Epidermal melanocyte (primary cell): ENCODE results near the gene SORCS1.

ENCODE experiments used
- DNase-seq: peaks from one replicate; pipeline ENCODE4 v3.0.0; 2011; ENCODE audit warnings: low spot score; ENCODE audit not compliant: insufficient read length

SORCS1 gene

DNA sequence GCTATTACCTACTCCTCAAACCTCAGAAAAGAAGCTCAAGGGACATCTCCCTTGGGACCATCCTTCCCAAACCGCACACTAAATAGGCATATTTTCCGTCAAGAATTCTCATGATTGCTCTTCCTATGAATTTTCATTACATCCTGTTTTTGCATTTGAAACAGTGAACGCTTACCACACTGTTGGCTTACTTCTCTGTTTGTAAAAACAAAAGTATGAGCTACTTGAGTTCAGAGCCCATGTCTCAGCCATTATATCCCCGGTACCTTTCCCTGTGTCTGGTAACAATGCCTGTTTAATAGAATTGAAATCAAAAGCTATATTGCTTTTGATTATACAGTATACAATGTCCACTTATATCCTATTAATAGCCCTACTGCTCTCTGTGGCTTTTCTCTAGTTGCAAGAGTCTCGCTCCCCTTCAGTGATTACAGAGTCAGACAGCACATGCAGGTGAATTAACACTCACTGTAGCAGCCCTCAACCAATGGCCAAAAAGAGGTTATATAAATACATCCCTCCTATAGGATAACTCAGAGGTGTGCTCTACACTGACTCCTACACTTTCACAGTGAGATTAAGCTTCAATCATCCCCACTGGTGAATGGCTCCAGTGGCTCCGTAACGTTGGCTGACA is 264.4 kb downstream of the SORCS1 start:
- no peak for DNase-seq

DNA sequence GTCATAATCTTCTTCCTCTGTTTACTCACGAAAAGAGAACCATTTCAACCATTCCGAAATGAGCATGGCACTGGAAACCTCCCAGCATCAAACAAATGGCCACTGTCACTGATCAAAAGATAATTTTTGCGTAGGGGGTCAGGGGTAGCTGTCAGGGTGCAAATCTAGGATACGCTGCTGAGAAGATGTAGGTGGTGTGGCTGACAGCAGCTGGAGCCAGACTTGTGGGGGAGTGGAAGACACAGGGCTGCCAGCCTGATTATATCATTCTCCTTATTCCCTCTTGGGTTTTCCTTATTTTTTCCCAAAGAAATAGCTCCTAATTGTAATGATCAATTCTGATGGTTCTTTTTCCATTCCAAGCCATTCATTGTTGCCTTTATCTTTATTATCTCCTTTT is 266.1 kb downstream of the SORCS1 start:
- DNase-seq, result no peak

DNA sequence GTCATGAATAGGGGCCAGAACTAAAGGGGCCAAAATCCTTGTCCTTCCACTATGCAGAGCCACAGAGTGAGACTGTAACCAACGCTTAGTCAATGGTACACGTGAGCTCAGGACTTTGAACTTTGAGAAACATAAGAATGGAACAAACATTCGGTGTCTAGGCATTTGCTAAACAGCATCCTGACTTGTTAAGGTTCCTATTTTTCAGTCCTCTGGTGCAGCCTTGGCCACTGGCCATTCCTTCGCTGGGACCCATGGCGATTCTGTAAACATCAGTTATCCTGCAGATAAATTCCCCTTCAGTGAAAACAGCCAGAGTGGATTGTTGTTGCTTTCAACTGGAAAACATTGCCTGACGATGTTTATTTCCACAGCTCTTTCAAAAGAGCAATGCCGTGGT is 266.8 kb downstream of the SORCS1 start:
- DNase-seq, result no peak

DNA sequence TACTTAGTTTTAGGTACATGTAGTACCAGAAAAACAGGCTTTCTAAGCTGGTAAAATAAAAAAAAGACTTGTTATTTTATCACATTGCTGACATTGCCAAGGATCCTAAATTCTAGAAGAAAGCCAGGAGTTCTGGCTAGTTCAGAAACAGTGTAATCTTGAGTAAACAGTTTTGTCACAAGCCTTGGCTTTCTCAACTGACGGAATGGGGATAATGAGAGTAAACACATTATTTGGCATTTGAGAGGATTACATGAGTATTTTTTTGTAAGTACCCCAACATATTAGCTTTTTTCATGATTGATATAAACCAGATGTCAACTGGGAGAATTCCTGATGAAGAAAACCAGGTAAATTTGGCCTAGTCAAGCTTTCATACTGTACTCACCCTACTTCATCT is 269.8 kb downstream of the SORCS1 start:
- no peak for DNase-seq

DNA sequence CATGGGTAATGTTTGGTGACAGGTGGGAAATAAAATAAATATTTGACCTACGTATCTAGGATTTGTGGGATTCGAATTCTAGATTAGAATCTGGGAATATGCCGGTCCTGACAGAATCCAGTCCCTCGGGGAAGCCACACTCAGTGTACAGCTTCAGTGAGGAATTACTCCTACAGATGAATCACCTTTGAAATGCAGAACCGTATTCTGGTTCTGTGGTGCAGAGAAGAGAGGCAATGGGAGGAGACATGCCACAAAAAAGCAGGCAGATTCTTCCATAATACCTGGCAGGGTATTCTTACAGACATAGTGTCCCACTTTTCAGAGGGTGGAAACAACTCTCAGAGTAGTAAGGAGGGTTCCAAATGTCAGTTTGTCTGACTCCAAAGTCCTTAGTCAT is 286.9 kb downstream of the SORCS1 start:
- DNase-seq, result no peak

DNA sequence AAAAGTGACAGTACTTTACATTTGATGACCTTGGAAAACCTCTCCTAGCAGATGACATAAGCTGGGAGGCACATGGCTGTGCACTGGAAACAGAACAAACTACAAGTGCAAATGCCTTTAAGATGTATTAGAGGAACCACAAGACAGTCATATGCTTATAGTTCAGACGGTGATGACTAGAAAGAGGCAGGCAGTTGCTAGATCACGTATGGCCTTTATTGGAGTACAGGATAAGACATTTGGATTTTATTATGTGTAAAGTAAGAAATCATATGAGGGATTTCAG is 290.0 kb downstream of the SORCS1 start:
- DNase-seq, result no peak

DNA sequence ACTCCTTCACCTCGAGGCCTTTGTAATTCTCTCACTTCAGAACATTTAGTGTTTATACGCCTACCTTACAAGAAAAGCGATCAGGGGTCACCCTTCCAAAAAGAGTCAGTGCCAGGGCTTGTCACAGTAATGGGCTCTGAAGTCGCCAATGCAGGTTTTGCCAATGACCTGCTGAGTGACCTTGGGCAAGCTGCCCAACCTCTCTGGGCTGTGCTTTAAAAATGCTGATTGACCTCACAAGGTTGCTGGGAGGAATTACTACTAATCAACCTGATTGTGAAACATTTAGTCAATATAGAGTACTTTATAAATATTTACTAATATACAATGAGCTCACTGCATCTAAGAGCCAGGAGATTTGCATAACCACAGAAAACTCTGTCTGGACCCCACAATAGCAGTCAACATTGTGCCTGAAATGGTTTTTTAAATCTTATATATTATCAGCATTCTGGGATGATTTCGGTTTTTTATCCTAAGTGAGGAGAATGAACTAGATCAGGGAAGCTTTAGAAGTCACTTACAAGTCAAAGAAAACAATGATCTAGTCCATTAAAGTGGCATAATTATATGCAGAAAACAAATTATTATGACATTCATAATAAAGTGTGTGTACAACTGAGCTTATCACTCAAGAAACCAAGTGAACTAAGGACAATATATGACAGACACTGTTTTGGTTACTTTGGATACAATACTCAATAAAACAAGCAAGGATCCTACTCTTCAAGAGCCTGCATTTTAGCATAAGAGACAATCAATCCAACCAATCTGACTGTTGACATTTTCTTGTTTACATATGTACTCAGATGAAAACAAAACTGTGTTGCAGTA is 290.5 kb downstream of the SORCS1 start:
- DNase-seq, result no peak

DNA sequence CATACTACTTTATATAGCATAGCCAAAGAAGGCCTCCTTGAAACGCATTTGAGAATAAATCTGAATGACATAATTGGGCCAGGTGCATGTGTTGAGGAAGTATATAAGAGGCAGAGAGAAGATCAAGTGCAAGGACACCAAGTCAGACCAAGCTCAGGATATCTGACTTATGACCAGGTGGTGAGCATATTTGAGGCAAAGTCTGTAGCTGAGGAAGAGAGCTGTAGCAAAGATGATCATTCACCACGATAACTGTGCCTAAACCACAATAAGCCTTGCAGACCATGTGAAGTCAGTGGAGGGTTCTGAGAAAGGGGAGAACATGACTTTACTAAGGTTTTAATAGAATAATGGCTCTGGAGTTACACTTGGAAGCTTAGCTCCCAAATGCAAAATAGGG is 292.3 kb downstream of the SORCS1 start:
- no peak for DNase-seq

DNA sequence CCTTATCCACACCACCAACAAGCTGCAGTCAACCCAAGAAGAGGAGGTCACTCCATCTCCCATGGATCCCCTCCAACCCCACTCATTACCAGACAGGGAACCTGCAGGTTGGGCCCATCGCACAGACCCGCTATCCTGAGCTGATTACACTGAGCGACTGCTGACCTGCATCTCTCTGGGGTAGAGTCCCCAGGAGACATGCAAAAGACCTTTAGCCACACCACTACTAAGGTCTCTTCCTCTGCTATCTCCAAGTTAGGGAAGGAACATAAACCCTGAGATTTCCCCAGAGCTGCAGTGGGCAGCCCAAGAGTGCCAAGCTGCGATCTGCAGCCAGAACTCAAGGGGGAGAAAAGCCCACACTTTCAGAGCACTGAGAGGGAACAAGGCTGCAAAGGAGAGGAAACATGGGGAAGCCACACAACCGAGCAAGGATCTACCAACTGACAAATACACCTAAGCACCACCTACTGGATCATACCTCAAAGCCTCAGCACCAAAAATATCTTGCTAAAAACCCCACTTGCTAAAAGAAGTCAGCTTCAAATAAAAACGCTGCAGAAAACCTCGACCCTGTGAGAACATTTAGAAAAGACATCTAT is 298.2 kb downstream of the SORCS1 start:
- DNase-seq, result no peak

DNA sequence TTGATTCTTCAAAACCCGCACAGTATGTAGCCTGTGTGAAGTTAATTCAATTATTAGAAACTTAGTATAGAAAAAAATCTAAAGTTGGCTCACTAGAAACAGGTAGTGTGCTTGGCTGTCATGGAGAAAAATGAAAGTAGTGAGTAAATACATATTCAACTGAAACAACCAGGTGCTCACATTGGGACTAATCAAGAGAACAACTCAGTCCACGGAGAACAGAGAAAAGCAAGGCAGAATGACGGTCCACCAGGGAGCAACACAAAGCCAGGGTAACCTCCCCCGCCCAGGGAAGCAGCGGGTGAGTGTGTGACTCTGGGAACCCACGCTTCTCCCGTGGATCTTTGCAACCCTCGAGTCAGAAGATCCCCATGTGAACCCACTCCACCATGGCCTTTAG is 300.5 kb downstream of the SORCS1 start:
- no peak for DNase-seq

DNA sequence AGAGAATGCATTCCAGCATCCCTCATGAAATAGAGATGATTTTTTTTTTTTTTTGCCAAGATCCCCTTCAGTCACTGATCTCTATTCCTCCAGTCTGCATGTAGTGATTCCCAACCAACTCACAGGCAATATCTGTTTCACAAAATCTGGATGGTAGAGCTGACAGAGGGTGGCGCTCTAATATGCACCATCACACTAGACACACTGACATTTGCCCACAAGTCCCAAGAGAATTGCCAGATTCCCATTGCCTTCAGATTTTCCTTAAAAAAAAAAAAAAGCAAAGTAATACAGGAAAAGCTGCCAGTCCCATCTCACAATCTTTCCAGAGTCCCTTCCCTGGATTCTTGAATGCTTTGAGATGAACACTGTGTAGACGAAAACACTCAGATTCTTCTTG is 301.0 kb downstream of the SORCS1 start:
- no peak for DNase-seq

DNA sequence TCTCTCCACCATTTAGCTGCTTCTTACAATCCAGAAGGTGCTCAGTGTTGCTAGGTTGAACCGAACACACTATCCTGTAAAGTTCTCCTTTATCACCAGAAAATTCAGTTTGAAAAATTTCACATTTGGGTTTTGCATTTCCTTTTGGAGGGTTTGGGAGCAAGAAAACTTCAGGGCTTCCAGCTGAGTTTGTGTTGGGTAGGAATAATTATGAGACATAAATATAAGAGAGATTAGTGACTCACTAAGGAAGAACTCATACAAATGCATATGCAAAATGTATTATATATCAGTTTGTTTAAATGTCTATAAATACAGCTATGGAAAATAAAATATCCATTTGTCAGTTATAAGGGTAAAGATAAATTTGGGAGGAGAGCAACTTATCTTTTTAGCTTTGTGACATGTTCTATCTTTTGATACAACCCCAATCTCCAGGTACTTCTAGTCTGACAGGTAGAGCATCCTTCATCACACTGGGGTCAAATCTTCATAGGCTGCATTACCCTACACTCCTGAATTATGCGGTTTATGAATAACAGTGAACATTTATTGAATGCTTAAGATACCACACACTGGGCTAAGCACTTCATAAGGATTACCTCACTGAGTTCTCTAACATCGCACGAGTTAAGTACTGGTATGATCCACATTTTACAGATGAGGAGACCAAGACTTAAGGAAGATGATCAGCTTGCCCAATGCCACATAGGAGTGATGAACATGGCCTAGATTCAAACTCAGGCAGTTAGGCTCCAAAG is 304.4 kb downstream of the SORCS1 start:
- no peak for DNase-seq

DNA sequence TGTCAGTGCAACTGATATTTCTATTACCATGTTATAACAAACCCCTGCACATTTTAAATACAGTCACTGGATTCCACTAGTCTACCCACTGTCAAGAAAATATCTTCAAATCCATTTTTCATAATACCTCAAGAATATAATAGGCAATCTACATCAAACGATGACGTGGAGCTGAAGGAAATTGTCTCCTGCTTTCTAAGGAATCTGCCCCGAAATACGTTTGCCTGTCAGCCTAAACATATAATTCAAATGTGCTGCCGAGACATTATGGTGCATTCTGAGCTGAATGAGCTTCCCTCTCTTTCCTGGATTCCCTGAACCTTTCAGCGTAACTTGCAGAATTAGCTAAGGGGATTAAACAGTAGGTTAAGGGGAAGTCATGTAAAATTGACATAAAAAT is 306.8 kb downstream of the SORCS1 start:
- no peak for DNase-seq

DNA sequence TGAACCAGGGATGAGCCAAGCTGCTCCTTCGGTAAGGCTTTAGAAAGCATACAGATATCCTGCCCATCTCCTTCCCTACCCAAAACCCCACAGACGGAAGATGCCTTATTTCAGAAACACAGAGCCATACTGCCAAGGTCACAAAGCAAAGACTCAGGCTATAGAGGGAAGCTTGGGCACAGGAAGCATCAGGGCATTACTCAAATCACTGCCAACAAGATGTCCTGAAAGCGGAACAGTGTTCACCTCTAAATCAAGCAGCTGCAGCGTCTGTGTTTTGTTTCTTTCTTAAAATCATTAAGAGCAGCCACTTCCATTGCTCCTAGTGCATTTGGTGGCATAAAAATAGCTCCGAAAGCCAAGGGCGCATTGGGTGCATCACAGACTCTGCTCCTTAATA is 307.3 kb downstream of the SORCS1 start:
- DNase-seq, result no peak

DNA sequence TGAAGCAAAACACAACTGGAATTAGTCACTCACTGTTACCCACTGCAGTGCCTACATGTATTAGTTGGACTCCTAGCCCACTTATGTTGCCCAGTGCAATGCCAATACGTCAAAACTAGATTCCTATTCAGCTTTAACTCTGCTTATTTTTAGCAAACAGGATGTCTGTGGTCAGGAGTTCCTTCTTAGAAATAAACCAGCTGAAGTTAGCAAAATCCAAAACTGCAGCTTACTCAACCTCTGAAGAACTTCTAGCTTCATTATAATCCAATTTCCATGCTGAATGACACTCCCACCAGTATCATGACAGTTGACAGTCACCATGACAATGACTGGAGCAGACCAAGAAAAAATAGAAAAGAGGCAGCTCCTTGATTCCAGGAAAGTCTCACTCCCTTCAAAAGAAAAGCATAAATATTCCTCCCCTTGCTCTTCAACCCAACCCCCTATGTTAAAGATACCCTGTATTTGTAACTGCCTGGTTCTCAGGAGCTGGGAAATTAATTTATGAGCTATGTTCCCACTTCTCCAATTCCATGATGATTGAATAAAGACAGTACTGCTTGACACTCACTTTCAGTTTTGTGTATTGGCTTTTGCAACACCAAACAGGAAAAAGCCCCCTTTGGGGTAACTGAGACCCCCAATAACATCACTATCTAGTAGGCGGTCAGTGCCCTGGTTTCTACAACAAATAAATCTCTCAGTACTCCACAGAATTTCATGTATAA is 327.4 kb downstream of the SORCS1 start:
- no peak for DNase-seq

DNA sequence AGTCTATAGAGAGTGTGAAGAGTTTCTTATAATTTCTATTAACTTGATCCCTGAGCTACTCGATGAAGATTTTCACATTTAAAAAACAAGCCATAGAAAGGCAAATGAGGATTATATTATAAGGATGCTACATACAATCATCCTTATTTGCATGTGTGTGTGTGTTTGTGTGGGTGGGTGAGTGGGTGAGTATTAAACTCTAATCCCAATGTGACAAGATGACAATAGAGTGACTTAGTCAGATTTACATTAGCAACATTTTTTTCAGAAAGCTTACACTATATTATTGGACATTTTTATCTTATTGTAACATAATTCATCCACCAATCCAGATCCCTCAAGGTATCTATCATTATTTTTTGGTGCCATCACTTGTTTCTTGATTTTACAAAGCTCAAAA is 331.7 kb downstream of the SORCS1 start:
- DNase-seq, result no peak

DNA sequence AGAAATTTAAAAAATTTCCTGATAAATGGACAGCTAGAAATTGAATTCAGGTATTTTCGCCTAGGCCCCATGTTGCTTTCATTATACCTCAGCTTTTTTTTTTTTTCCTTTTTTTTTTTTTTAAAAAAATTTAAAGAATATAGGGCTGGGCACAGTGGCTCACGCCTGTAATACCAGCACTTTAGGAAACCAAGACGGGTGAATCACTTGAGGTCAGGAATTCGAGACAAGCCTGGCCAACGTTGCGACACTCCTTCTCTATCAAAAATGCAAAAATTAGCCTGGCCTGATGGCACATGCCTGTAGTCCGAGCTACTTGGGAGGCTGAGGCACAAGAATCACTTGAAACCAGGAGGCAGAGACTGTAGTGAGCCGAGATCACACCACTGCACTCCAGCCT is 334.0 kb downstream of the SORCS1 start:
- DNase-seq, result no peak

DNA sequence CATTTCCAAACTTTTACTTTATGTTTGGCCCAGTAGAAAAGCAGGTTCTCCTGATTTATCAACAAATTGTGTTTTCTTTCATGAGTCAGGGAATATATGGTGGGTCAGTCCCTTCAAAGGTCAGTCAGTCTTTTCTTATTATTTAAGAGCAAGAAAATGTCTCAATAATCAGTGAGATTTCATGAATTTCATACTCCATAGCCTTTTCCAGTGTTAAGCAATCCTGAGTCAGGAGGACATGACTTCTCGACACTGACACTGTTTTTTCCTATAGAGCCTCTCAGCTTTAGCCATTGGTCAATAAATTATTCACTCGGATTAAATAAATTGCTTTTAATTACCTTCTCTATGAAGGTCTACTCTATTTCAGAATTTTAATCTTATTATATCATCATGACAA is 334.5 kb downstream of the SORCS1 start:
- DNase-seq, result no peak

DNA sequence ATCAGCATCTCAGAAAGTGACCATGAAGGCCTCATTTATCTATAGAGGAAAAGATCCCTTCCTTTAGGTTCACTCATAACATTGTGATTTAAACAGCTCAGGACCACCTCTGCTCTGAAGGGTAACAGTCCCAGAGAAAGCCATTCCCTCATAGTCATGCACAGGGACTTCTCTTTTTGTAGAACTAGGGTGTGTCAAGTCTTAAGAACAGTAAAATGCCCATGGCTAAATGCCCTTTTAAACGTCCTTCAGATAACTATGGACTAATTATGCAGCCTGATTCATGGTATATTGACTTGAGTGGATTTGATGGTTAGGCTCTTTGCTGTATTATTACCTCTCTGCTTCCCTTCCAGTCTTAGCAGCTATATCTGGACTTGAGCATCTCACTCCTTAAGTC is 337.8 kb downstream of the SORCS1 start:
- no peak for DNase-seq

DNA sequence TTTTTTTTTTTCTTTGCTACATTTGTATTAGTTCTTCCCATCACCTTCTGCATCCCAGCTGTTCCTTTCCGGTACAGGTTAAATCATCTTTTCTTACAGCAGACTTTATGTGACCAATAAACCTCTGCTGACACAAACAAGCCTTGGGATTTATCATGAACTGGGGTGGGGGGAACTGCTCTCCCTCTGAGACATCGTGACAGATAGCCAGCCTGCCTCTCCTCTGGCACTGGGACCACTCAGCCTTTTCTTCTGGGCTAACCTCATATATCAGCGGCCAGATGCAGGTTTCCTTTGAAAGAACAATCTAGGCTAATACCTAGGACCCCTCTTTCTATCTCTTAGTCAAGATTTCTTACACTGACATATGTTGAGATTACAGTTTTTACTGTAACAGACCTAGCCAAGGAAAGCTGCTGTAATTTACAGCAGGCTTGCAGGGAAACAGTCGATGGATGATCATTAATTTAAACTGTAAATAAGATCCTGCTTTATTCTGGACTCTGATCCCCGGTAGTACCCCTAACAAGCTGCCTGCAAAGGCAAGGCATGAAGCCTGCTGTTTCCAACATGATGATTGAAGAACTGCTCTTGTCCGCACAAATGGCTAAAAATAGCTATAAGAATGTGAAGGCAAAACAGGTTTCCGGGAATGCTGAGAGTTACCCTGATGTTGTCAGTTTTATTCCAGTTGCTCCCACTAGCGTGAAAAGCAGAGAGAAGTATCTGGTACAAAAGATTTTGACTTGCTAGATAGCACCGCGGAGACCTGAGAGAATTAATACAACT is 338.7 kb downstream of the SORCS1 start:
- no peak for DNase-seq

DNA sequence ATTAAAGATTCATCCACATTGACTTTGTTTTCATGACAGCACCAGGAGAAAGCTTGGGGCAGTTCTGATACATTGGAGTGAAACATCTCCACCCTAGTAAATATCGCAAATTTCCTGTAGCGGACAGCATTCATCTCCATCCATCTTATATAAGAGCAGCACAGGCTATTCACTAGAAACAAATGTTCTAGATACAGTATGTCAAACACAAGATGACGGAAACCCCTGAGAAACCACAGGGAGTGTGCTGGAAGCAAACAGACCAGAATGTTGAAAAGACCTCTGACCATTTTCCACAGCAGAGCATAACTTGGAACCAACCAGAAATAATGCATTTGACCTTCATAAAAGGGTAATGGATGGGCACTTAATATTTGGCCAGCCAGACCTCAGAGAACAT is 343.9 kb downstream of the SORCS1 start:
- DNase-seq, result no peak
